RWPE2 (cell line): ENCODE results near the gene OPRPN.

Experiments used
- ATAC-seq: fragments of 200-7000 bp; cut with Tn5 transposase; 3 replicates; pipeline ENCODE4 v1.9.1; 2021; ENCODE audit warnings: low read depth
- DNase-seq: peaks from one replicate; pipeline ENCODE4 v3.0.0-alpha.2; 2020; ENCODE audit warnings: low spot score
- H3K27ac ChIP-seq: fragments of 450-650 bp; 2 replicates; pipeline ENCODE4 v1.5.1; 2017; ENCODE audit warnings: mild to moderate bottlenecking; ENCODE audit not compliant: poor library complexity, severe bottlenecking
- H3K27me3 ChIP-seq: fragments of 250-450 bp; sonication (Bioruptor Pico); 2 replicates; pipeline ENCODE4 v1.5.1; 2021; ENCODE audit warnings: mild to moderate bottlenecking, moderate library complexity; ENCODE audit not compliant: insufficient read depth, poor library complexity, severe bottlenecking
- H3K36me3 ChIP-seq: fragments of 250-450 bp; sonication (Bioruptor Pico); 2 replicates; pipeline ENCODE4 v1.5.1; 2020; ENCODE audit warnings: low read depth, mild to moderate bottlenecking, moderate library complexity
- H3K4me1 ChIP-seq: fragments of 250-450 bp; sonication (Bioruptor Pico); 2 replicates; pipeline ENCODE4 v1.5.1; 2021; ENCODE audit warnings: mild to moderate bottlenecking, moderate library complexity; ENCODE audit not compliant: insufficient read depth, poor library complexity, severe bottlenecking
- H3K4me3 ChIP-seq: fragments of 250-450 bp; sonication (Bioruptor Pico); 2 replicates; pipeline ENCODE4 v1.5.1; 2021; ENCODE audit warnings: mild to moderate bottlenecking, moderate library complexity; ENCODE audit not compliant: severe bottlenecking
- H3K9me3 ChIP-seq: fragments of 250-450 bp; sonication (Bioruptor Pico); 2 replicates; pipeline ENCODE4 v1.5.1; 2021; ENCODE audit warnings: mild to moderate bottlenecking, moderate library complexity; ENCODE audit not compliant: severe bottlenecking
- TF ChIP-seq, protein P1 (sequence below): fragments of 450-650 bp; IDR thresholded peaks from one replicate; pipeline ENCODE4 v1.5.1; 2017; ENCODE audit warnings: mild to moderate bottlenecking, moderate library complexity; ENCODE audit not compliant: poor library complexity, severe bottlenecking

Gene OPRPN

GRCh38 chr4:70425306-70425705 lies 27.6 kb downstream of the OPRPN start:
- ATAC-seq, result no peak
- DNase-seq, result no peak
- H3K27me3 ChIP-seq, result no peaks in the 10 kb centered on the region
- H3K4me1 ChIP-seq, result no peaks in the 10 kb centered on the region
- H3K27ac ChIP-seq, result no peak overlapping the region
- no peak overlapping the region for H3K4me3 ChIP-seq
- no peaks in the 10 kb centered on the region for H3K9me3 ChIP-seq
- H3K36me3 ChIP-seq, result no peaks in the 10 kb centered on the region
- TF ChIP-seq, protein P1, sequence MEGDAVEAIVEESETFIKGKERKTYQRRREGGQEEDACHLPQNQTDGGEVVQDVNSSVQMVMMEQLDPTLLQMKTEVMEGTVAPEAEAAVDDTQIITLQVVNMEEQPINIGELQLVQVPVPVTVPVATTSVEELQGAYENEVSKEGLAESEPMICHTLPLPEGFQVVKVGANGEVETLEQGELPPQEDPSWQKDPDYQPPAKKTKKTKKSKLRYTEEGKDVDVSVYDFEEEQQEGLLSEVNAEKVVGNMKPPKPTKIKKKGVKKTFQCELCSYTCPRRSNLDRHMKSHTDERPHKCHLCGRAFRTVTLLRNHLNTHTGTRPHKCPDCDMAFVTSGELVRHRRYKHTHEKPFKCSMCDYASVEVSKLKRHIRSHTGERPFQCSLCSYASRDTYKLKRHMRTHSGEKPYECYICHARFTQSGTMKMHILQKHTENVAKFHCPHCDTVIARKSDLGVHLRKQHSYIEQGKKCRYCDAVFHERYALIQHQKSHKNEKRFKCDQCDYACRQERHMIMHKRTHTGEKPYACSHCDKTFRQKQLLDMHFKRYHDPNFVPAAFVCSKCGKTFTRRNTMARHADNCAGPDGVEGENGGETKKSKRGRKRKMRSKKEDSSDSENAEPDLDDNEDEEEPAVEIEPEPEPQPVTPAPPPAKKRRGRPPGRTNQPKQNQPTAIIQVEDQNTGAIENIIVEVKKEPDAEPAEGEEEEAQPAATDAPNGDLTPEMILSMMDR, result no peak

DNA sequence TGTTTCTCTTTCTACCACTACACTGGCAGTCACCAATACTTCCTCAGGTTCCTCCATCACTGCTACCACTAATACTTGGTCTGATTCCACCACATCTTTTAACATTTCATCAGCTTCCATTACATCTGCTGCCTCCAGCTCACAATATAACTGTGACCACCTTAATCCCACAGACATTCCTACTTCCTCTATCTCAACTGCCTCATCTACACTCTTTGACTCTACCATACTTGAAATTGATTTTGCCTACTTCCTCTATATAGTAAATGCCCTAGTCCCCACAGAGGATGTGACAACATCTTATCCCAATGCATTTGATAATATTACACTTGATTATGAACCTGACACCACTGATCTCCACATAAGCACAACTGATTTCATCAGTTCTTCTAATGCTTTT lies 29.0 kb downstream of the OPRPN start:
- Histone ChIP-seq H3K27me3 (no peaks in the 10 kb centered on the region), H3K36me3 (no peaks in the 10 kb centered on the region), H3K4me1 (no peaks in the 10 kb centered on the region), H3K27ac (no peak overlapping the region), H3K4me3 (no peak overlapping the region), H3K9me3 (no peaks in the 10 kb centered on the region)
- TF ChIP-seq, protein P1, result no peak
- ATAC-seq, result no peak
- no peak for DNase-seq

GRCh38 chr4:70437197-70437596 lies 39.5 kb downstream of the OPRPN start:
- H3K36me3 ChIP-seq, result no peaks in the 10 kb centered on the region
- H3K4me1 ChIP-seq, result no peaks in the 10 kb centered on the region
- ATAC-seq (no peak), DNase-seq (no peak)
- no peaks in the 10 kb centered on the region for H3K9me3 ChIP-seq
- H3K4me3 ChIP-seq, result no peak overlapping the region
- peaks cover 2% of the 10 kb centered on the region for H3K27me3 ChIP-seq
- no peak overlapping the region for H3K27ac ChIP-seq
- TF ChIP-seq, protein P1, result no peak

GRCh38 chr4:70442474-70442873 lies 44.7 kb downstream of the OPRPN start:
- ATAC-seq (no peak), DNase-seq (no peak)
- Histone ChIP-seq H3K9me3 (no peaks in the 10 kb centered on the region), H3K27me3 (peaks cover 2% of the 10 kb centered on the region), H3K4me1 (no peaks in the 10 kb centered on the region), H3K27ac (no peak overlapping the region), H3K36me3 (no peaks in the 10 kb centered on the region), H3K4me3 (no peak overlapping the region)
- TF ChIP-seq, protein P1, result no peak

DNA sequence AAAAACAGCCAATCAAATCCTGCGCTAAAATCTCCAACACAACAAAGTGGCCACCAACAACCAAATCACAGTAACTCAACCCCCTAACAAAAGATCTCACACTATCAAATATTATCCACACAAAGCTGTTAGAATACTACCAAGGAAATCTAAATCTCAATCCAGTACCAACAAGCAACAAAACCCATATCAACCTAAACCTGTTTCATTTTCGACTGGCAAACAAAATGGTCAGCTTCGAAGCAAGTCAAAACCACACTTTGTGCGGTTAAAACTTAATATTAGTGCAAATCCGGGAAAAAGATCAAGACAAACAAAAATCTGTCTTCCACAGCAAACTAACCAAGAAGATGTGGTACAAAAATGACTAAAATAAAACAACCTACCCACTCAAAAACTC lies 45.6 kb downstream of the OPRPN start:
- TF ChIP-seq, protein P1, result no peak
- ATAC-seq (no peak), DNase-seq (no peak)
- Histone ChIP-seq H3K27me3 (peaks cover 2% of the 10 kb centered on the region), H3K36me3 (no peaks in the 10 kb centered on the region), H3K4me1 (no peaks in the 10 kb centered on the region), H3K9me3 (no peaks in the 10 kb centered on the region), H3K4me3 (no peak overlapping the region), H3K27ac (no peak overlapping the region)
